PC-3 (cell line): ENCODE measurements around the gene RIT2. TPM values are rescaled to one million over a fixed set of nuclear protein-coding genes. Genes with fewer than 3 reads are reported as not detected.

Source experiments
- ATAC-seq: fragments of 200-7000 bp; cut with Tn5 transposase; 2 replicates; pipeline ENCODE4 v1.9.1; 2020; ENCODE audit warnings: mild to moderate bottlenecking, moderate library complexity
- BruUV-seq: library from RNA; stranded (reverse); fragments of 400-500 nt; replicated peaks from 2 replicates; lab custom pipeline; 2021; lab: Mats Ljungman, UMichigan
- CTCF ChIA-PET: fragments of 300-600 bp; sonication (Branson Sonifier 250); formaldehyde crosslinking; loops from one replicate; lab custom pipeline; 2022; ENCODE audit warnings: antibody characterized with exemption; lab: Charles Lee
- POLR2A ChIA-PET: fragments of 300-600 bp; sonication (Branson Sonifier 250); formaldehyde crosslinking; loops from one replicate; lab custom pipeline; 2022; ENCODE audit warnings: antibody characterized with exemption; ENCODE audit not compliant: unreplicated experiment; lab: Charles Lee
- DNase-seq: peaks from one replicate; pipeline ENCODE4 v3.0.0-alpha.2; 2015
- H2AFZ ChIP-seq: fragments of 300-600 bp; sonication (generic); 2 replicates; pipeline ENCODE4 v1.6.0; 2016; ENCODE audit warnings: antibody characterized with exemption, low read length
- H3F3A ChIP-seq: fragments of 300-600 bp; sonication (generic); one replicate; pipeline ENCODE4 v1.6.0; 2017; ENCODE audit warnings: antibody characterized with exemption, low read length, control low read depth, mild to moderate bottlenecking; ENCODE audit not compliant: unreplicated experiment
- H3K27ac ChIP-seq: fragments of 300-600 bp; sonication (generic); 2 replicates; pipeline ENCODE4 v1.5.1; 2016; ENCODE audit warnings: mild to moderate bottlenecking, low read length
- H3K27me3 ChIP-seq: fragments of 300-600 bp; sonication (generic); 2 replicates; pipeline ENCODE4 v1.6.1; 2016; ENCODE audit warnings: low read length, mixed read lengths
- H3K36me3 ChIP-seq: fragments of 300-600 bp; sonication (generic); 2 replicates; pipeline ENCODE4 v1.6.1; 2016; ENCODE audit warnings: low read depth, mixed run types, low read length, mixed read lengths
- H3K4me1 ChIP-seq: fragments of 300-600 bp; sonication (generic); 2 replicates; pipeline ENCODE4 v1.5.1; 2016; ENCODE audit warnings: low read length; ENCODE audit not compliant: insufficient read depth
- H3K4me2 ChIP-seq: fragments of 300-600 bp; sonication (generic); 2 replicates; pipeline ENCODE4 v1.6.0; 2016; ENCODE audit warnings: low read length
- H3K4me3 ChIP-seq: fragments of 300-600 bp; sonication (generic); 2 replicates; pipeline ENCODE4 v1.5.1; 2016; ENCODE audit warnings: mild to moderate bottlenecking, low read length, mixed read lengths
- H3K79me2 ChIP-seq: fragments of 300-600 bp; sonication (generic); 2 replicates; pipeline ENCODE4 v1.6.1; 2017; ENCODE audit warnings: low read length, mixed read lengths
- H3K9ac ChIP-seq: fragments of 300-600 bp; sonication (generic); 2 replicates; pipeline ENCODE4 v1.6.0; 2016; ENCODE audit warnings: mild to moderate bottlenecking, low read length
- H3K9me2 ChIP-seq: fragments of 300-600 bp; sonication (generic); replicated peaks from 2 replicates; pipeline ENCODE4 v1.6.1; 2016; ENCODE audit warnings: mixed run types, low read length, mixed read lengths
- H3K9me3 ChIP-seq: fragments of 300-600 bp; sonication (generic); 2 replicates; pipeline ENCODE4 v1.6.1; 2016; ENCODE audit warnings: low read length, mixed read lengths
- H4K20me1 ChIP-seq: fragments of 300-600 bp; sonication (generic); 2 replicates; pipeline ENCODE4 v1.6.1; 2016; ENCODE audit warnings: low read length, mixed read lengths
- EZH2 ChIP-seq: fragments of 300-600 bp; sonication (generic); IDR thresholded peaks from one replicate; pipeline ENCODE4 v1.6.1; 2017; ENCODE audit warnings: antibody characterized with exemption, mild to moderate bottlenecking, low read length; ENCODE audit not compliant: unreplicated experiment
- EZH2phosphoT487 ChIP-seq: fragments of 300-600 bp; sonication (generic); IDR thresholded peaks from 2 replicates; pipeline ENCODE4 v1.6.1; 2018; ENCODE audit warnings: mild to moderate bottlenecking, antibody characterized with exemption, low read length, borderline replicate concordance
- intact Hi-C: fragments of 100-400 bp; cut with micrococcal nuclease; formaldehyde crosslinking; loops from 2 replicates; pipeline ENCODE4 v1.9.0; 2023
- total RNA-seq: library from RNA; depleted of rRNA; stranded (reverse); fragments of >200 nt; gene quantifications from 2 replicates; pipeline ENCODE4 v1.2.3, GENCODE V29; 2014; rRNA removed
- TF ChIP-seq, protein P1 (sequence below): fragments of 300-600 bp; sonication (generic); conservative IDR thresholded peaks from 2 replicates; pipeline ENCODE4 v1.5.1; 2017; ENCODE audit warnings: antibody characterized with exemption, low read depth, mild to moderate bottlenecking, low read length

Gene RIT2
- total RNA-seq, 1 experiment from 2014 or later: not detected

DNA sequence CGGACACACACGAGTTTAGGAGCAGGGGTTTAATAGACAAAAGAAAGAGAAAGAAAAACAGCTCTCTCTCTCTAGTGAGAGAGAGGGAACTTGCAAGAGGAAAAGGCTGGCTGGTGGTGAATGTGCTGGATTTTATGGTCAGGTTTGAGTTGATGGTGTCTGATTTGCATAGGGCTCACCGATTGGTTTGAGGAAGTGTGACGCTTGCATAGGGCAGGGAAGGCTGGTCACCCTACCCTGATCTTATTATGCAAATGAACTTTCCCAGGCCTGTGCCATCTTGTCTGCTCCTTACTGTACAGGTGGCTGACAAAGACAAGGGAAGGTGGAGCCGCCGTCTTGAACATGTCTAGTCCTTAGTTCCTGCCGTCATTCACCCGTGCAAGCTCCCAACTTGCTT lies 408.9 kb downstream of the RIT2 start:
- no peak for TF ChIP-seq EZH2phosphoT487
- DNase-seq: no peak
- H3K27me3 ChIP-seq: no peaks in the 10 kb centered on the region
- H3K9me2 ChIP-seq: no peaks in the 10 kb centered on the region
- no TSS peak for BruUV-seq
- H3K4me2 ChIP-seq: no peak overlapping the region
- H3K9ac ChIP-seq: no peak overlapping the region
- H3K27ac ChIP-seq: no peak overlapping the region
- H4K20me1 ChIP-seq: no peaks in the 10 kb centered on the region
- ChIA-PET POLR2A (no interaction called here), CTCF (no interaction called here)
- no peak for ATAC-seq
- intact Hi-C loops: no loop called here
- no peaks in the 10 kb centered on the region for H3K9me3 ChIP-seq
- no peaks in the 10 kb centered on the region for H3F3A ChIP-seq
- H2AFZ ChIP-seq: no peak overlapping the region
- no peak overlapping the region for H3K4me3 ChIP-seq
- H3K4me1 ChIP-seq: no peaks in the 10 kb centered on the region
- no peaks in the 10 kb centered on the region for H3K79me2 ChIP-seq
- no peaks in the 10 kb centered on the region for H3K36me3 ChIP-seq

DNA sequence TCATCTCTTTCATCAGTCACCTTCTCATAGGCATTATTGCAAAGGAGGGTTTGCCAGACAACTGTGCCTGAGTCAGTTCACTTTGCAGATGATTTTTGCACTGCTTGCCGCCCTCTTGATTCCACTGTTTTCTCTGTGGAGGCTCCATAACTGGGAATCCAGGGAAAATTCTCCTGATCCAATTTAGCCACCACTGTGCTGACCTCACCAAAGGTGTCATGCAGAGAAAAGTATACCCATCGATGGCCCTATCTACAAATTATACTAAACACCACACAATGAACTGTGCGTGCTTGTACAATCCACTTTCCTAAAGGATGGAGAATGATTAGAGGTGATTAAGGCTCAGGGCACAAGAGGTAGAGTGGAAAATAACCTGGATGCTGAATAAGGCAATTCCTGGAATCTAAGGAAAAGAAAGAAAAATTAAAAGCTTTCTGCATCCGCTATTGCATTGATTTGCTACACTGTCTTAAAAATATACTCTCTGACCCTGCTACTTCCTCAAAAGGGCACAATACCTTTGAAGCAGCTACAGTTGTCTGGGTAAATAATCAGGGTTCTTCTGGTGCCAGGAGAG lies 409.4 kb downstream of the RIT2 start:
- no peak for ATAC-seq
- no peaks in the 10 kb centered on the region for H3K9me2 ChIP-seq
- intact Hi-C loops: no loop called here
- H3K4me2 ChIP-seq: no peak overlapping the region
- no peak overlapping the region for H3K4me3 ChIP-seq
- no peak overlapping the region for H2AFZ ChIP-seq
- no peak overlapping the region for H3K27ac ChIP-seq
- CTCF ChIA-PET: no interaction called here
- no peaks in the 10 kb centered on the region for H3K9me3 ChIP-seq
- no peak overlapping the region for H3K9ac ChIP-seq
- H3K4me1 ChIP-seq: no peaks in the 10 kb centered on the region
- BruUV-seq: no TSS peak
- H3K27me3 ChIP-seq: no peaks in the 10 kb centered on the region
- H3K79me2 ChIP-seq: no peaks in the 10 kb centered on the region
- no peaks in the 10 kb centered on the region for H3K36me3 ChIP-seq
- POLR2A ChIA-PET: no interaction called here
- no peaks in the 10 kb centered on the region for H3F3A ChIP-seq
- DNase-seq: no peak
- H4K20me1 ChIP-seq: no peaks in the 10 kb centered on the region
- TF ChIP-seq EZH2phosphoT487: no peak
- TF ChIP-seq EZH2: no peak
- TF ChIP-seq, protein P1, sequence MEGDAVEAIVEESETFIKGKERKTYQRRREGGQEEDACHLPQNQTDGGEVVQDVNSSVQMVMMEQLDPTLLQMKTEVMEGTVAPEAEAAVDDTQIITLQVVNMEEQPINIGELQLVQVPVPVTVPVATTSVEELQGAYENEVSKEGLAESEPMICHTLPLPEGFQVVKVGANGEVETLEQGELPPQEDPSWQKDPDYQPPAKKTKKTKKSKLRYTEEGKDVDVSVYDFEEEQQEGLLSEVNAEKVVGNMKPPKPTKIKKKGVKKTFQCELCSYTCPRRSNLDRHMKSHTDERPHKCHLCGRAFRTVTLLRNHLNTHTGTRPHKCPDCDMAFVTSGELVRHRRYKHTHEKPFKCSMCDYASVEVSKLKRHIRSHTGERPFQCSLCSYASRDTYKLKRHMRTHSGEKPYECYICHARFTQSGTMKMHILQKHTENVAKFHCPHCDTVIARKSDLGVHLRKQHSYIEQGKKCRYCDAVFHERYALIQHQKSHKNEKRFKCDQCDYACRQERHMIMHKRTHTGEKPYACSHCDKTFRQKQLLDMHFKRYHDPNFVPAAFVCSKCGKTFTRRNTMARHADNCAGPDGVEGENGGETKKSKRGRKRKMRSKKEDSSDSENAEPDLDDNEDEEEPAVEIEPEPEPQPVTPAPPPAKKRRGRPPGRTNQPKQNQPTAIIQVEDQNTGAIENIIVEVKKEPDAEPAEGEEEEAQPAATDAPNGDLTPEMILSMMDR: no peak

Other genes with a start within 250 kb of the RIT2 start
- not detected in 2 replicates for gene SYT4, start 161.8 kb upstream of the RIT2 start, total RNA-seq